ENCODE results near the gene PDZRN3.

The PDZRN3 gene

DNA sequence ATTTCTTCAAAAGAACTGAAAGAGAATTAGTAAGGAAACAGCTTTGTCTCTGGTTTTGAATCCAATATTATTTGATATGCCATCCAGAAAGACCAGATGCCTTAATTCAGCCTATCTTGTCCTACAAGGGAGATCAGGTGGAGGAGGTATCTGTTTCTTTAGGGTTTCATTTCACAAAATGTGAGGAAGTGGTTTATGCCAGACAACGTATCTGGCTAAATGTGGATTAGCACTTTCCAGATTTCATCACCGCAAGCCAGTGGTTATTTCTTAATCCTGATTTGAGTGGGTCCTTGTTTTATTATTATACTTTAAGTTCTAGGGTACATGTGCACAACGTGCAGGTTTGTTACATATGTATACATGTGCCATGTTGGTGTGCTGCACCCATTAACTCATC, 292.2 kb downstream of the PDZRN3 start:
- H3K4me3 ChIP-seq (ENCODE audit: low read length) = no peak overlapping the region
- H3K36me3 ChIP-seq (ENCODE audit: control insufficient read depth, insufficient read depth, low read length) = no peaks in the 10 kb centered on the region
- no peak overlapping the region for H3K9ac ChIP-seq (ENCODE audit: low read length)
- no peaks in the 10 kb centered on the region for H3K4me1 ChIP-seq (ENCODE audit: control insufficient read depth, insufficient read depth, low read length)
- H3K27me3 ChIP-seq (ENCODE audit: control insufficient read depth, insufficient read depth, low read length) = no peaks in the 10 kb centered on the region
- no peaks in the 10 kb centered on the region for H3K9me3 ChIP-seq (ENCODE audit: control insufficient read depth, low read length)

Measured in mucosa of stomach (tissue), 1 donor.